Measurements from ENCODE around the gene SNX5. TPM values are rescaled to one million over a fixed set of nuclear protein-coding genes. Genes with fewer than 3 reads are reported as not detected.

Gene SNX5
- total and polyA plus RNA-seq, 2 of the 13 experiments (the other 11 are each of a cell fraction or from before 2014, with no cell fraction given), result 664 to 1,040 TPM

DNA sequence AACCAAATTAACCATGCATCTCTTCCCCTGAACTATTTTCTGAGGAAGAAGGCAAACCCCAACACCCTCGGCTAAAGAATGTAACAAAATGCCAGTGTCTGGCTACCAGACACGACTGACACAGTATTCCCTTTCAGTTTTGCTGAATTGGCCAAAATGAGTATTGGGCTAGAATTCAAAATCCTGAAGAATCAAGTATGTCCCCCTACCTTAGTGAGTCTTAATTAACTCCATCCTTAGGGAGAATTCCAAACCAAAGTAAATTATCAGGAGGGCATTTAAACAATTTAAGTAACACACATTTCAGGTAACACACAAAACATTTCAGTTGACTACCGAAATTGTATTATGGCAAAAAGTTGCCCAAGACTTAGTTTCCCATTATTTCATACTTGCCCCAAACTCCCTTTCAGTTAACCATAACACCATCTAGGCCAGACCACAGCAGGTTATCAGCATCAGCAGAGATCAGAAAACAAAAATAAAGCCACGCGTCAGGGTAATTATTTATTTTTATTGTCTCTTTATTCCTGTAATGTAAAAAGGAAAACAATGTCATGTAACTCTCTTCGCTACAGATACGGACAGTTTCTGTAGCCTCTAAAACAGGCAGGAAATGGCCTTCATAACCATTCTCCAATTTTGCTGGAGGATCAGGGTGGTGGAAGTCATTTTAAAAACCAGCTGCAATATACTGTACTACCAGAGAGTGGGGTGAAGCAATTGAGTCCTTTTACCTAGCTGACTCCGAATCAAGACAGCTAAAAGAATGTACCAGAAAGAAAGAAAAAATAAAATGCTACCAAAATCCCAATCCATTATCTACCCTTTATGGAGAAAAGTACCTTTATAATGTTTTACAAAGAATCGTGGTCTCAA is 1.9 kb downstream of the SNX5 start (continued):
- TF ChIP-seq FOXK1 (CRISPR knock-in tag; IDR thresholded peaks at IDR 0.05; ENCODE audit: borderline replicate concordance, low read depth) (peak; percentile 13; the same call in 1 of the 2 replicates), ZNF564 (CRISPR knock-in tag; IDR thresholded peaks at IDR 0.05) (no peak), PRMT3 (CRISPR knock-in tag; IDR thresholded peaks at IDR 0.05; ENCODE audit: borderline replicate concordance, low read depth) (no peak), ZNF329 (CRISPR knock-in tag; IDR thresholded peaks at IDR 0.05; ENCODE audit: low read depth) (no peak), ZNF3 (CRISPR knock-in tag; IDR thresholded peaks at IDR 0.05) (no peak), PHB2 (IDR thresholded peaks at IDR 0.05; ENCODE audit: partially characterized antibody) (no peak), ZNF775 (CRISPR knock-in tag; IDR thresholded peaks at IDR 0.05; ENCODE audit: borderline replicate concordance) (no peak), ZNF460 (CRISPR knock-in tag; IDR thresholded peaks at IDR 0.05; ENCODE audit: borderline replicate concordance) (no peak), ZNF296 (CRISPR knock-in tag; conservative IDR thresholded peaks at IDR 0.05) (no peak), ZSCAN21 (CRISPR knock-in tag; IDR thresholded peaks at IDR 0.05; ENCODE audit: borderline replicate concordance) (no peak)
- TF ChIP-seq, protein P1, sequence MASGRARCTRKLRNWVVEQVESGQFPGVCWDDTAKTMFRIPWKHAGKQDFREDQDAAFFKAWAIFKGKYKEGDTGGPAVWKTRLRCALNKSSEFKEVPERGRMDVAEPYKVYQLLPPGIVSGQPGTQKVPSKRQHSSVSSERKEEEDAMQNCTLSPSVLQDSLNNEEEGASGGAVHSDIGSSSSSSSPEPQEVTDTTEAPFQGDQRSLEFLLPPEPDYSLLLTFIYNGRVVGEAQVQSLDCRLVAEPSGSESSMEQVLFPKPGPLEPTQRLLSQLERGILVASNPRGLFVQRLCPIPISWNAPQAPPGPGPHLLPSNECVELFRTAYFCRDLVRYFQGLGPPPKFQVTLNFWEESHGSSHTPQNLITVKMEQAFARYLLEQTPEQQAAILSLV (CRISPR knock-in tag; IDR thresholded peaks at IDR 0.05; ENCODE audit: borderline replicate concordance), result no peak
- TF ChIP-seq, protein P2, sequence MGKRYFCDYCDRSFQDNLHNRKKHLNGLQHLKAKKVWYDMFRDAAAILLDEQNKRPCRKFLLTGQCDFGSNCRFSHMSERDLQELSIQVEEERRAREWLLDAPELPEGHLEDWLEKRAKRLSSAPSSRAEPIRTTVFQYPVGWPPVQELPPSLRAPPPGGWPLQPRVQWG (CRISPR knock-in tag; IDR thresholded peaks at IDR 0.05; ENCODE audit: borderline replicate concordance, low read depth), result no peak
- TF ChIP-seq, protein P3, sequence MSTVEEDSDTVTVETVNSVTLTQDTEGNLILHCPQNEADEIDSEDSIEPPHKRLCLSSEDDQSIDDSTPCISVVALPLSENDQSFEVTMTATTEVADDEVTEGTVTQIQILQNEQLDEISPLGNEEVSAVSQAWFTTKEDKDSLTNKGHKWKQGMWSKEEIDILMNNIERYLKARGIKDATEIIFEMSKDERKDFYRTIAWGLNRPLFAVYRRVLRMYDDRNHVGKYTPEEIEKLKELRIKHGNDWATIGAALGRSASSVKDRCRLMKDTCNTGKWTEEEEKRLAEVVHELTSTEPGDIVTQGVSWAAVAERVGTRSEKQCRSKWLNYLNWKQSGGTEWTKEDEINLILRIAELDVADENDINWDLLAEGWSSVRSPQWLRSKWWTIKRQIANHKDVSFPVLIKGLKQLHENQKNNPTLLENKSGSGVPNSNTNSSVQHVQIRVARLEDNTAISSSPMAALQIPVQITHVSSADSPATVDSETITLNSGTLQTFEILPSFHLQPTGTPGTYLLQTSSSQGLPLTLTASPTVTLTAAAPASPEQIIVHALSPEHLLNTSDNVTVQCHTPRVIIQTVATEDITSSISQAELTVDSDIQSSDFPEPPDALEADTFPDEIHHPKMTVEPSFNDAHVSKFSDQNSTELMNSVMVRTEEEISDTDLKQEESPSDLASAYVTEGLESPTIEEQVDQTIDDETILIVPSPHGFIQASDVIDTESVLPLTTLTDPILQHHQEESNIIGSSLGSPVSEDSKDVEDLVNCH (CRISPR knock-in tag; IDR thresholded peaks at IDR 0.05), result no peak
- TF ChIP-seq, protein P4, sequence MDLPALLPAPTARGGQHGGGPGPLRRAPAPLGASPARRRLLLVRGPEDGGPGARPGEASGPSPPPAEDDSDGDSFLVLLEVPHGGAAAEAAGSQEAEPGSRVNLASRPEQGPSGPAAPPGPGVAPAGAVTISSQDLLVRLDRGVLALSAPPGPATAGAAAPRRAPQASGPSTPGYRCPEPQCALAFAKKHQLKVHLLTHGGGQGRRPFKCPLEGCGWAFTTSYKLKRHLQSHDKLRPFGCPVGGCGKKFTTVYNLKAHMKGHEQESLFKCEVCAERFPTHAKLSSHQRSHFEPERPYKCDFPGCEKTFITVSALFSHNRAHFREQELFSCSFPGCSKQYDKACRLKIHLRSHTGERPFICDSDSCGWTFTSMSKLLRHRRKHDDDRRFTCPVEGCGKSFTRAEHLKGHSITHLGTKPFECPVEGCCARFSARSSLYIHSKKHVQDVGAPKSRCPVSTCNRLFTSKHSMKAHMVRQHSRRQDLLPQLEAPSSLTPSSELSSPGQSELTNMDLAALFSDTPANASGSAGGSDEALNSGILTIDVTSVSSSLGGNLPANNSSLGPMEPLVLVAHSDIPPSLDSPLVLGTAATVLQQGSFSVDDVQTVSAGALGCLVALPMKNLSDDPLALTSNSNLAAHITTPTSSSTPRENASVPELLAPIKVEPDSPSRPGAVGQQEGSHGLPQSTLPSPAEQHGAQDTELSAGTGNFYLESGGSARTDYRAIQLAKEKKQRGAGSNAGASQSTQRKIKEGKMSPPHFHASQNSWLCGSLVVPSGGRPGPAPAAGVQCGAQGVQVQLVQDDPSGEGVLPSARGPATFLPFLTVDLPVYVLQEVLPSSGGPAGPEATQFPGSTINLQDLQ (CRISPR knock-in tag; IDR thresholded peaks at IDR 0.05), result no peak
- TF ChIP-seq, protein P5, sequence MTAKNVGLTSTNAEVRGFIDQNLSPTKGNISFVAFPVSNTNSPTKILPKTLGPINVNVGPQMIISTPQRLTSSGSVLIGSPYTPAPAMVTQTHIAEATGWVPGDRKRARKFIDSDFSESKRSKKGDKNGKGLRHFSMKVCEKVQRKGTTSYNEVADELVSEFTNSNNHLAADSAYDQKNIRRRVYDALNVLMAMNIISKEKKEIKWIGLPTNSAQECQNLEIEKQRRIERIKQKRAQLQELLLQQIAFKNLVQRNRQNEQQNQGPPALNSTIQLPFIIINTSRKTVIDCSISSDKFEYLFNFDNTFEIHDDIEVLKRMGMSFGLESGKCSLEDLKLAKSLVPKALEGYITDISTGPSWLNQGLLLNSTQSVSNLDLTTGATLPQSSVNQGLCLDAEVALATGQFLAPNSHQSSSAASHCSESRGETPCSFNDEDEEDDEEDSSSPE (CRISPR knock-in tag; IDR thresholded peaks at IDR 0.05), result no peak; the same call in 1 of the 2 replicates
- TF ChIP-seq, protein P6, sequence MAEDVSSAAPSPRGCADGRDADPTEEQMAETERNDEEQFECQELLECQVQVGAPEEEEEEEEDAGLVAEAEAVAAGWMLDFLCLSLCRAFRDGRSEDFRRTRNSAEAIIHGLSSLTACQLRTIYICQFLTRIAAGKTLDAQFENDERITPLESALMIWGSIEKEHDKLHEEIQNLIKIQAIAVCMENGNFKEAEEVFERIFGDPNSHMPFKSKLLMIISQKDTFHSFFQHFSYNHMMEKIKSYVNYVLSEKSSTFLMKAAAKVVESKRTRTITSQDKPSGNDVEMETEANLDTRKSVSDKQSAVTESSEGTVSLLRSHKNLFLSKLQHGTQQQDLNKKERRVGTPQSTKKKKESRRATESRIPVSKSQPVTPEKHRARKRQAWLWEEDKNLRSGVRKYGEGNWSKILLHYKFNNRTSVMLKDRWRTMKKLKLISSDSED (CRISPR knock-in tag; IDR thresholded peaks at IDR 0.05), result no peak
- TF ChIP-seq, protein P7, sequence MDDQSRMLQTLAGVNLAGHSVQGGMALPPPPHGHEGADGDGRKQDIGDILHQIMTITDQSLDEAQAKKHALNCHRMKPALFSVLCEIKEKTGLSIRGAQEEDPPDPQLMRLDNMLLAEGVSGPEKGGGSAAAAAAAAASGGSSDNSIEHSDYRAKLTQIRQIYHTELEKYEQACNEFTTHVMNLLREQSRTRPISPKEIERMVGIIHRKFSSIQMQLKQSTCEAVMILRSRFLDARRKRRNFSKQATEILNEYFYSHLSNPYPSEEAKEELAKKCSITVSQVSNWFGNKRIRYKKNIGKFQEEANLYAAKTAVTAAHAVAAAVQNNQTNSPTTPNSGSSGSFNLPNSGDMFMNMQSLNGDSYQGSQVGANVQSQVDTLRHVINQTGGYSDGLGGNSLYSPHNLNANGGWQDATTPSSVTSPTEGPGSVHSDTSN (CRISPR knock-in tag; IDR thresholded peaks at IDR 0.05; ENCODE audit: borderline replicate concordance), result no peak
